Measurements from ENCODE around the gene POTEH.
"Not testable (repeated sequence)": the region's sequence is repeated elsewhere in the genome, so short reads cannot be mapped to it uniquely, and the experiment has no call there.

Gene POTEH

GRCh38 chr22:15738157-15738908, 48.5 kb downstream of the POTEH start:
- DNase-seq, result not testable (repeated sequence)

DNA sequence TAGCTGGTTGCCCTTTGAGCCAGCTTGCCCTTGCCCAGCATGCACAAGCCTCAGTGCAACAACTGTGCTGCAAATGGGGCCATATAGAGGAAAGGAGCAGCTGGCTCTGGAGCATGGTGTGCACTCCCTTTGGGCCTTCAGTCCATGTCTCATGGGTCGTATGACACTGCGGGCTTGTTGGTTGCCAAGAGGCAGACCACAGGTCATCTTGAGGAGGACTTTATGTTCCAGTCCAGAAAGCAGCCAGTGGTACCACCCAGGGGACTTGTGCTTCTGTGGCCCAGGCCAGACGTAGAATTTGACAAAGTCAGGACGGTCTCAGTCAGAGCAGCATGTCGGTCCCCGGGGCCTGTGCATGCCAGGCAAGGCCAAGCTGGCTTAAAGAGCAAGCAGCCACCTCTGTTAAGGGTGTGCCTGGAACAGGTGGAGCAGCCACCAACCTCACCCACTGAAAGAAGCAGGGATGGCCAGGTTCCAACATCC, 49.1 kb downstream of the POTEH start:
- DNase-seq, result not testable (repeated sequence)

DNA sequence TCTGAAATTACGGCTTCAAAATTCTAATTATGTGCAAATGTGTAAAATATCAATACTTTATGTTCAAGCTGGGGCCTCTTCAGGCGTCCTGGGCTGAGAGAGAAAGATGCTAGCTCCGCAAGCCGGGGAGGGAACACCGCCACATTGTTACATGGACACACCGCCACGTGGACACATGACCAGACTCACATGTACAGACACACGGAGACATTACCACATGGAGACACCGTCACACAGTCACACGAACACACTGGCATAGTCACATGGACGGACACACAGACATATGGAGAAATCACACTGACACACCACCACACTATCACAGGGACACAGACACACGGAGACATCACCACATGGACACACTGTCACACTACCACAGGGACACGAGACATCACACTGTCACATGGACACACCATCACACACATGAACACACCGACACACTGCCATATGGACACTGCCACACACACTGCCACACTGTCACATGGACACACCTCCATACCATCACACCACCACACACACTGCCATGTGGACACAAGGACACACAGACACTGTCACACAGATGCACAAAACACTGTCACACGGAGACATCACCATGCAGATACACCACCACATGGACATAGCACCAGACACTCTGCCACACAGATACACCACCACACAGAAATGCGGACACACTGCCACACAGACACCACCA, 58.0 kb downstream of the POTEH start:
- not testable (repeated sequence) for DNase-seq

- DNase-seq, result not testable (repeated sequence)
Observed at GRCh38 chr22:15749181-15749970, 59.5 kb downstream of the POTEH start.

DNA sequence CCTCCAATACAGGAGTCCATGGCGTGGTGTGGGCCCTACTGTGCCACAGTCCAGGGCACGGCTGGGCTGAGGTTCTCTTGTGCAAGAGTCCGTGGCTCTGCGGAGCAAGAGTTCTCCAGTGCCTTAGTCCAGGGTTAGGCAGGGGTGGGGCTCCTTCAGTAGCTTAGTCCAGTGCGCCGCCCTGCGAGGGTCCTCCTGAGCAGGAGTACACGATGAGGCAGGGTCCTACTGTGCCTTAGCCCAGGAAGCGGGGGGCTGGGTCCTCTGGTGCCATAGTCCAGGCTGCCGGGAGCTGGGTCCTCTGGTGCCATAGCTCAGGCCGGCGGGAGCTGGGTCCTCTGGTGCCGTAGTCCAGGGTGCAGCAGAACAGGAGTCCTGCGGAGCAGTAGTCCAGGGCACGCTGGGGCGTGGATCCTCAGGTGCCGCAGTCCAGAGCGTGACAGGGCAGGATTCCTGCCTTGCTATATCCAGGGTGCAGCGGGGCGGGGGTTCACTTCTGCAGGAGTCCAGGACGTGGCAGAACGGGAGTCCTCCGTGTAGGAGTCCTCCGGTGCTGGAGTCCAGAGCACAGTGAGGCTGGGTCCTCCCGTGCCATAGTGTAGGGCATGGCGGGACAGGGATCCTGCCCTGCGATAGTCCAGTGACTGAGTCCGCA, 69.7 kb downstream of the POTEH start:
- DNase-seq, result not testable (repeated sequence)

GRCh38 chr22:15760388-15761150, 70.7 kb downstream of the POTEH start:
- not testable (repeated sequence) for DNase-seq

DNA sequence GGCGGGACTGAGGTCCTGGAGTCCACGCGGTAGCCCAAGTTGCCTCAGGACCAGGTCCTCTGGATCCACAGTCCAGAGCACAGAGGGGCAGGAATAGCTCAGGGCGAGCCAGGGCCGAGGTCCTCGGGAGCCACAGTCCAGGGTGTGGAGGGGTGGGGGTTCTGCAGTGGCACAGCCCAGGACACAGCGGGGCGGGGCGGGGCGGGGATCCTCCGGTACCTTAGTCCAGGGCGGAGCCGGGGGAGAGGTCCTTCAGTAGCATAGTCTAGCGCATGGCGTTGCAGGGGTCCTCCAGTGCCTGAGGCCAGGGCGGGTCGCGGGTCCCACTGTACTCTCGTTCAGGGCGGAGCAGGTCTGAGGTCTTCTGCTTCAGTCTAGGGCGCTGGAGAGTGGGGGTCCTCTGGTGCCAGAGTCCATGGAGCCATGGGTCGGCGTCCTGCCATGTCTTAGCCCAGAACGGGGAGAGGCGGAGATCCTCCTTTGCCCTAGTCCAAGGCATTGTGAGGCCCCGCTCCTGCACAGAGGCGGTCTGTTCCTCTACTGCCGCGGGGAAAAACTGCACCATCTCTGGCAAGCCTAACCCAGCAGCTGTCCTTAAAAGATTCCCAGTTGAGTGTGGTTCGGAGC, 71.4 kb downstream of the POTEH start:
- DNase-seq, result not testable (repeated sequence)

- not testable (repeated sequence) for DNase-seq
Observed at GRCh38 chr22:15763559-15763958, 73.7 kb downstream of the POTEH start.
